HCT116 (cell line): ENCODE measurements around the gene EEPD1. TPM values are rescaled to one million over a fixed set of nuclear protein-coding genes. Genes with fewer than 3 reads are reported as not detected.

Experiments
- ATAC-seq: fragments of 200-7000 bp; cut with Tn5 transposase; 2 replicates; pipeline ENCODE4 v1.9.1; 2020; ENCODE audit warnings: mild to moderate bottlenecking, moderate library complexity
- BruUV-seq: library from RNA; stranded (reverse); fragments of 400-500 nt; replicated peaks from 2 replicates; lab custom pipeline; 2021; lab: Mats Ljungman, UMichigan
- CTCF ChIA-PET: fragments of 300-600 bp; sonication (Branson Sonifier 250); formaldehyde crosslinking; loops from one replicate; lab custom pipeline; 2021; ENCODE audit warnings: antibody characterized with exemption; lab: Charles Lee
- POLR2A ChIA-PET: fragments of 300-600, 350-600 bp; sonication (Branson Sonifier 250); formaldehyde crosslinking; loops from one replicate; lab custom pipeline; 2021; ENCODE audit warnings: antibody characterized with exemption; lab: Charles Lee
- RAD21 ChIA-PET, 2 experiments: fragments of 300-600 bp; sonication (Branson Sonifier 250); formaldehyde crosslinking; loops; one replicate each; lab custom pipeline; 2023; ENCODE audit warnings: low total read pairs in 2 of 2; ENCODE audit not compliant: uncharacterized antibody in 2 of 2, unreplicated experiment in 2 of 2, low non-redundant PET in 1 of 2; lab: Charles Lee
- DNase-seq: peaks from one replicate; pipeline ENCODE4 v3.0.0-alpha.2; 2010; ENCODE audit warnings: low read depth, low spot score
- H2AFZ ChIP-seq: fragments of 200-600 bp; shearing (Covaris generic), sonication (generic); 2 replicates; pipeline ENCODE4 v1.6.1; 2017; ENCODE audit warnings: low read depth, mixed run types, mixed read lengths, antibody characterized with exemption, low read length; ENCODE audit not compliant: poor library complexity, severe bottlenecking
- H3K27ac ChIP-seq: 2 replicates; pipeline ENCODE4 v1.5.1; 2012; ENCODE audit warnings: low read depth, low read length
- H3K27me3 ChIP-seq: fragments of 200-600 bp; sonication (generic); 2 replicates; pipeline ENCODE4 v1.6.1; 2016; ENCODE audit warnings: mixed run types, low read length, mixed read lengths; ENCODE audit not compliant: insufficient read depth
- H3K36me3 ChIP-seq, 2 experiments: fragments of 200-500 bp in 1 of 2; fragments of 200-600 bp in 1 of 2; sonication (Bioruptor generic) in 1 of 2; sonication (generic) in 1 of 2; 2 replicates each; pipeline versions ENCODE4 v1.5.1 to v1.6.1; 2014 to 2016; ENCODE audit warnings: low read length in 2 of 2, inconsistent platforms in 1 of 2, mixed read lengths in 1 of 2, mixed run types in 1 of 2; ENCODE audit not compliant: insufficient read depth in 2 of 2, control insufficient read depth in 1 of 2
- H3K4me1 ChIP-seq, 2 experiments: fragments of 200-600 bp in 1 of 2; sonication (generic) in 1 of 2; 2 replicates each; pipeline versions ENCODE4 v1.5.1 to v1.6.1; 2012 to 2017; ENCODE audit warnings: low read length in 2 of 2, inconsistent platforms in 1 of 2, mild to moderate bottlenecking in 1 of 2, mixed read lengths in 1 of 2, mixed run types in 1 of 2, moderate library complexity in 1 of 2; ENCODE audit not compliant: insufficient read depth in 2 of 2, control insufficient read depth in 1 of 2
- H3K4me2 ChIP-seq: fragments of 200-600 bp; sonication (generic); 2 replicates; pipeline ENCODE4 v1.6.1; 2017; ENCODE audit warnings: mixed run types, low read length, mixed read lengths
- H3K4me3 ChIP-seq, 2 experiments: fragments of 200-600 bp in 1 of 2; sonication (generic) in 1 of 2; replicated peaks in 1 of 2; 2 replicates each; pipeline ENCODE4 v1.5.1; 2011 to 2016; ENCODE audit warnings: low read length in 2 of 2, control low read depth in 1 of 2, low read depth in 1 of 2, mild to moderate bottlenecking in 1 of 2, mixed read lengths in 1 of 2, mixed run types in 1 of 2
- H3K79me2 ChIP-seq: fragments of 200-600 bp; sonication (generic); 2 replicates; pipeline ENCODE4 v1.6.1; 2017; ENCODE audit warnings: mild to moderate bottlenecking, mixed run types, low read length, moderate library complexity, mixed read lengths; ENCODE audit not compliant: insufficient read depth
- H3K9ac ChIP-seq: fragments of 200-600 bp; sonication (generic); 2 replicates; pipeline ENCODE4 v1.6.1; 2016; ENCODE audit warnings: low read length, mixed read lengths
- H3K9me2 ChIP-seq: fragments of 200-600 bp; sonication (generic), shearing (Covaris generic); 2 replicates; pipeline ENCODE4 v1.6.1; 2017; ENCODE audit warnings: mixed run types, mild to moderate bottlenecking, moderate library complexity; ENCODE audit not compliant: insufficient read depth
- H3K9me3 ChIP-seq, 2 experiments: fragments of 200-500 bp in 1 of 2; fragments of 200-600 bp in 1 of 2; sonication (Bioruptor generic) in 1 of 2; sonication (generic) in 1 of 2; 2 replicates each; pipeline ENCODE4 v1.6.1; 2014 to 2017; ENCODE audit warnings: low read length in 2 of 2, mixed read lengths in 2 of 2, inconsistent platforms in 1 of 2, low read depth in 1 of 2, mild to moderate bottlenecking in 1 of 2, mixed run types in 1 of 2, moderate library complexity in 1 of 2; ENCODE audit not compliant: control insufficient read depth in 1 of 2, insufficient read depth in 1 of 2
- H4K20me1 ChIP-seq: fragments of 200-600 bp; sonication (generic), shearing (Covaris generic); 2 replicates; pipeline ENCODE4 v1.6.1; 2017; ENCODE audit warnings: mixed run types, mild to moderate bottlenecking, moderate library complexity; ENCODE audit not compliant: insufficient read depth
- EGR1 ChIP-seq: IDR thresholded peaks from 2 replicates; pipeline ENCODE4 v1.6.1; 2012; ENCODE audit warnings: low read depth
- ELF1 ChIP-seq: IDR thresholded peaks from 2 replicates; pipeline ENCODE4 v1.6.1; 2012; ENCODE audit warnings: low read depth, borderline replicate concordance
- EZH2 ChIP-seq: fragments of 200-600 bp; sonication (generic); IDR thresholded peaks from 2 replicates; pipeline ENCODE4 v1.6.1; 2017; ENCODE audit warnings: antibody characterized with exemption, mixed run types
- EZH2phosphoT487 ChIP-seq: fragments of 200-600 bp; IDR thresholded peaks from 2 replicates; pipeline ENCODE4 v1.6.1; 2018; ENCODE audit warnings: antibody characterized with exemption, borderline replicate concordance
- POLR2A ChIP-seq: IDR thresholded peaks from 2 replicates; pipeline ENCODE4 v1.7.0; 2011; ENCODE audit warnings: borderline replicate concordance; ENCODE audit not compliant: insufficient read depth, insufficient read length; ENCODE audit errors: extremely low read depth
- POLR2AphosphoS5 ChIP-seq: IDR thresholded peaks from 2 replicates; pipeline ENCODE4 v1.6.1; 2011; ENCODE audit warnings: mild to moderate bottlenecking, low read depth, low read length, moderate library complexity
- RAD21 ChIP-seq: IDR thresholded peaks from 2 replicates; pipeline ENCODE4 v1.6.1; 2012; ENCODE audit warnings: low read depth, mild to moderate bottlenecking
- REST ChIP-seq: IDR thresholded peaks from 2 replicates; pipeline ENCODE4 v1.6.1; 2012; ENCODE audit warnings: low read depth
- SP1 ChIP-seq: IDR thresholded peaks from 2 replicates; pipeline ENCODE4 v1.6.1; 2012; ENCODE audit warnings: low read depth
- SRF ChIP-seq: IDR thresholded peaks from 2 replicates; pipeline ENCODE4 v1.6.1; 2012; ENCODE audit warnings: low read depth
- YY1 ChIP-seq: IDR thresholded peaks from 2 replicates; pipeline ENCODE4 v1.6.1; 2011; ENCODE audit warnings: low read length, low read depth, moderate library complexity, mild to moderate bottlenecking; ENCODE audit not compliant: insufficient replicate concordance; ENCODE audit errors: extremely low read depth
- ZFX ChIP-seq: fragments of 450-650 bp; IDR thresholded peaks from 2 replicates; pipeline ENCODE4 v1.6.1; 2017
- ZNF274 ChIP-seq: fragments of 200-500 bp; sonication (Bioruptor generic); IDR thresholded peaks from 2 replicates; pipeline ENCODE4 v1.6.1; 2014; ENCODE audit warnings: mild to moderate bottlenecking, low read depth, low read length, inconsistent platforms
- intact Hi-C: fragments of 100-400 bp; cut with micrococcal nuclease; formaldehyde crosslinking; loops from 2 replicates; pipeline ENCODE4 v1.10.0; 2022
- total RNA-seq: library from RNA; stranded (reverse); gene quantifications from one replicate; pipeline ENCODE4 v1.2.1, GENCODE V29; 2021; ENCODE audit not compliant: unreplicated experiment
- TF ChIP-seq, protein P1 (sequence below): IDR thresholded peaks from 2 replicates; pipeline ENCODE4 v1.6.1; 2012
- TF ChIP-seq, protein P2 (sequence below): IDR thresholded peaks from 2 replicates; pipeline ENCODE4 v1.6.1; 2012

The EEPD1 gene
- total RNA-seq, 1 experiment from 2014 or later = 4.2 TPM

DNA sequence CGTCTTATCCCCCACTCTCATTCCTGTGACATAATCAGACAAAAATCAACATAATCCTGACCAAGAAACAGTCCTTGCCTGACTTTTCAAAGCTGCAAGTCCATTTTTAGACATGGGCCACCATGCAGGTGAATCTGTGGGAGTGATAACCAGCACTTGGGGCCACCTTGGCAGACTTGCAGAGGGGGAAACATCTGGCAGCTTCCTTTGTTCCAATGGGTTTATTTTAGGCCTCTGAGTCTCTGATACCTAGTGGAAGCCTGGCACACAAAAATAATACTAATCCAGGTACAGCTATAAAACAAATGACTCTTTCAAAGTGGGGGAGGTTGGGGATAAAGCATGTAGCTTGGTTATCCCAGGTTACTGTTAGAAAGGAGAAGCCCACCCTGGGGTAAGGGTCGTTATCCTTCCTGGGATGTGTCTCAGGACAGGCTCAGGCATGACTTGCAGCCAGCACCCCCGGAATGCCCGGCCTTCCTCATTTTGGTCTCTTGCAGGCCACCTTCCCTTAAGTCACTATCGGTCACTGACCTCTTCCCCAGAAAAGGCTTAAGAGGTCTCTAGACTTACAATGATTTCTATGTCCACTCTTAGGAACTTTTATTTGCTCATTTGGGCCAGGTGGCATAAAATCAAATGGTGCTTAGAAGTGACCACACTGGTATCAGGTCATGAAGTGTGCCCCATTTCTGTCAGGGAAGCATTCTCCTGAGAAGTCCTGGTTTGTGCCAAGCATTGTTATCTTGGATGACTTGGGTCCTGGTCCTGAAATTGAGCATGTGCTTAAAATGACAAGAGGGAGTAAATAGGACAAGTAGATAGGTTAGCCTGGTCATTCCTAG, 37.6 kb downstream of the EEPD1 start:
- Histone ChIP-seq H3K4me1 (no peaks in the 10 kb centered on the region), H3K9me3 (no peaks in the 10 kb centered on the region), H3K9me2 (no peaks in the 10 kb centered on the region), H3K27ac (no peak overlapping the region), H3K9ac (no peak overlapping the region), H3K27me3 (no peaks in the 10 kb centered on the region), H3K4me3 (no peak overlapping the region), H4K20me1 (no peaks in the 10 kb centered on the region), H3K79me2 (no peaks in the 10 kb centered on the region), H3K36me3 (no peaks in the 10 kb centered on the region), H3K4me2 (no peak overlapping the region), H2AFZ (no peak overlapping the region)
- ATAC-seq (no peak), DNase-seq (no peak)
- RAD21 ChIA-PET = no interaction called here
- CTCF ChIA-PET = no interaction called here
- BruUV-seq = no TSS peak
- intact Hi-C loops = no loop called here
- TF ChIP-seq SRF (no peak), ZNF274 (no peak), RAD21 (no peak), YY1 (no peak), ZFX (no peak), POLR2AphosphoS5 (no peak), EZH2 (no peak), SP1 (no peak), POLR2A (no peak), EGR1 (no peak), EZH2phosphoT487 (no peak), REST (no peak), ELF1 (no peak)
- TF ChIP-seq, protein P1, sequence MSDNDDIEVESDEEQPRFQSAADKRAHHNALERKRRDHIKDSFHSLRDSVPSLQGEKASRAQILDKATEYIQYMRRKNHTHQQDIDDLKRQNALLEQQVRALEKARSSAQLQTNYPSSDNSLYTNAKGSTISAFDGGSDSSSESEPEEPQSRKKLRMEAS = no peak
- TF ChIP-seq, protein P2, sequence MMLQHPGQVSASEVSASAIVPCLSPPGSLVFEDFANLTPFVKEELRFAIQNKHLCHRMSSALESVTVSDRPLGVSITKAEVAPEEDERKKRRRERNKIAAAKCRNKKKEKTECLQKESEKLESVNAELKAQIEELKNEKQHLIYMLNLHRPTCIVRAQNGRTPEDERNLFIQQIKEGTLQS = no peak
- POLR2A ChIA-PET = no interaction called here
